A673 (cell line): ENCODE data around the gene ARL9. TPM values are rescaled to one million over a fixed set of nuclear protein-coding genes. Genes with fewer than 3 reads are reported as not detected.

Experiments
- BruUV-seq: library from RNA; stranded (reverse); fragments of 400-500 nt; replicated peaks from 2 replicates; lab custom pipeline; 2021; lab: Mats Ljungman, UMichigan
- CTCF ChIA-PET: fragments of 300-600 bp; sonication (Branson Sonifier 250); formaldehyde crosslinking; loops from one replicate; lab custom pipeline; 2022; ENCODE audit warnings: antibody characterized with exemption; lab: Charles Lee
- POLR2A ChIA-PET: fragments of 300-600 bp; sonication (Branson Sonifier 250); formaldehyde crosslinking; loops from one replicate; lab custom pipeline; 2022; ENCODE audit warnings: antibody characterized with exemption; ENCODE audit not compliant: low non-redundant PET; lab: Charles Lee
- DNase-seq: peaks from one replicate; pipeline ENCODE4 v3.0.0-alpha.2; 2015; ENCODE audit warnings: low spot score
- H3K27ac ChIP-seq: fragments of 200-600 bp; sonication (generic); 2 replicates; pipeline ENCODE4 v1.5.1; 2016; ENCODE audit warnings: mixed run types, low read depth, mild to moderate bottlenecking, mixed read lengths, antibody characterized with exemption, low read length; ENCODE audit not compliant: poor library complexity, severe bottlenecking
- H3K27me3 ChIP-seq: fragments of 200-600 bp; sonication (generic); replicated peaks from 2 replicates; pipeline ENCODE4 v1.6.1; 2017; ENCODE audit warnings: mixed run types, low read depth, mild to moderate bottlenecking, mixed read lengths, antibody characterized with exemption, low read length; ENCODE audit not compliant: insufficient read depth, poor library complexity
- H3K36me3 ChIP-seq: fragments of 200-600 bp; sonication (generic); 2 replicates; pipeline ENCODE4 v1.6.1; 2016; ENCODE audit warnings: mixed run types, mild to moderate bottlenecking, mixed read lengths, antibody characterized with exemption, low read length; ENCODE audit not compliant: insufficient read depth, poor library complexity, severe bottlenecking
- H3K4me1 ChIP-seq: fragments of 200-600 bp; sonication (generic); 2 replicates; pipeline ENCODE4 v1.6.1; 2017; ENCODE audit warnings: mixed run types, mild to moderate bottlenecking, mixed read lengths, antibody characterized with exemption, low read length; ENCODE audit not compliant: insufficient read depth, poor library complexity, severe bottlenecking
- H3K4me3 ChIP-seq: fragments of 200-600 bp; sonication (generic); 2 replicates; pipeline ENCODE4 v1.5.1; 2016; ENCODE audit warnings: low read depth, mixed run types, mild to moderate bottlenecking, mixed read lengths, low read length; ENCODE audit not compliant: poor library complexity, severe bottlenecking
- H3K9me3 ChIP-seq: fragments of 200-600 bp; sonication (generic); 2 replicates; pipeline ENCODE4 v1.6.1; 2016; ENCODE audit warnings: mixed run types, low read depth, mild to moderate bottlenecking, mixed read lengths, antibody characterized with exemption, low read length; ENCODE audit not compliant: poor library complexity, severe bottlenecking
- EZH2 ChIP-seq: fragments of 200-600 bp; sonication (generic); IDR thresholded peaks from 2 replicates; pipeline ENCODE4 v1.6.1; 2017; ENCODE audit warnings: borderline replicate concordance, low read depth, mild to moderate bottlenecking, mixed read lengths, antibody characterized with exemption, low read length; ENCODE audit not compliant: poor library complexity, severe bottlenecking
- intact Hi-C: fragments of 100-400 bp; cut with micrococcal nuclease; formaldehyde crosslinking; loops from one replicate; pipeline ENCODE4 v1.10.0; 2022; ENCODE audit not compliant: unreplicated experiment
- total RNA-seq: library from RNA; stranded (reverse); gene quantifications from 2 replicates; pipeline ENCODE4 v1.2.3, GENCODE V29; 2021
- TF ChIP-seq, protein P1 (sequence below): fragments of 300-800, 200-600 bp; sonication (generic); conservative IDR thresholded peaks from 2 replicates; pipeline ENCODE4 v1.5.1; 2017; ENCODE audit warnings: low read depth, mild to moderate bottlenecking, antibody characterized with exemption, low read length, moderate library complexity, mixed read lengths

The ARL9 gene
- total RNA-seq, 1 experiment from 2014 or later, result 0.24 TPM

DNA sequence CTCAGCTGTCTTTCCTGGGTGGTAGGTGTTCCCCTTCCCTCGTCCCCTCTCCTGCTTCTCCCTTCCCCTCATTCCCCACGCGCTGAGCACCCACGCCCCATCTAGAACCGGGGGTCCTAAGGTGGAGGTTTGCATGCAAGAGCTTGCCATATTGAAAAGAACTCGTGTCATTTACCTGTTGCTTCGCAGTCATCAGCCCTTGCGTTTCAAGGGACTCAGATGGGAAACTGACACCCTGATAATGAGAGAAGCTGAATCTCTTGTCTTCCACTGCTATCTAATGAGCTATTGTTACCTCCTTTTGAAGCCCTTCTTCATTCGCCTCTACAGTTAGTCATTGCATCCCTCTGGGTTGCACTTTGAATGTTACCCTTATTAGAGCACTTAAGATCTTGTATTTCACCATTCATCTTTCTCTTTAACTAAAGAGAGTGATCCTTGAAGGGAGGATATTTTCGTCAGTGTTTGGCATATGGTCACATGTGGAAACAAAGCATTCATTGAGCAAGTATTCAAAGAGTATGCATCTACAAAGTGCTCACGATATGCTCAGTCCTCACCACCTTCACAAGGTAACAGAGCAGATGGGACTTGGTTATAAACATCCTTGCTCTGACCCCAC, 25.7 kb downstream of the ARL9 start:
- ChIA-PET CTCF (no interaction called here), POLR2A (no interaction called here)
- H3K27ac ChIP-seq, result no peak overlapping the region
- H3K4me3 ChIP-seq, result peak overlapping the region; percentile 46
- intact Hi-C loops, result no loop called here
- no peaks in the 10 kb centered on the region for H3K36me3 ChIP-seq
- H3K27me3 ChIP-seq, result no peaks in the 10 kb centered on the region
- BruUV-seq, result no TSS peak
- TF ChIP-seq EZH2, result no peak
- TF ChIP-seq, protein P1, sequence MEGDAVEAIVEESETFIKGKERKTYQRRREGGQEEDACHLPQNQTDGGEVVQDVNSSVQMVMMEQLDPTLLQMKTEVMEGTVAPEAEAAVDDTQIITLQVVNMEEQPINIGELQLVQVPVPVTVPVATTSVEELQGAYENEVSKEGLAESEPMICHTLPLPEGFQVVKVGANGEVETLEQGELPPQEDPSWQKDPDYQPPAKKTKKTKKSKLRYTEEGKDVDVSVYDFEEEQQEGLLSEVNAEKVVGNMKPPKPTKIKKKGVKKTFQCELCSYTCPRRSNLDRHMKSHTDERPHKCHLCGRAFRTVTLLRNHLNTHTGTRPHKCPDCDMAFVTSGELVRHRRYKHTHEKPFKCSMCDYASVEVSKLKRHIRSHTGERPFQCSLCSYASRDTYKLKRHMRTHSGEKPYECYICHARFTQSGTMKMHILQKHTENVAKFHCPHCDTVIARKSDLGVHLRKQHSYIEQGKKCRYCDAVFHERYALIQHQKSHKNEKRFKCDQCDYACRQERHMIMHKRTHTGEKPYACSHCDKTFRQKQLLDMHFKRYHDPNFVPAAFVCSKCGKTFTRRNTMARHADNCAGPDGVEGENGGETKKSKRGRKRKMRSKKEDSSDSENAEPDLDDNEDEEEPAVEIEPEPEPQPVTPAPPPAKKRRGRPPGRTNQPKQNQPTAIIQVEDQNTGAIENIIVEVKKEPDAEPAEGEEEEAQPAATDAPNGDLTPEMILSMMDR, result no peak
- H3K9me3 ChIP-seq, result no peaks in the 10 kb centered on the region
- H3K4me1 ChIP-seq, result no peaks in the 10 kb centered on the region
- no peak for DNase-seq

DNA sequence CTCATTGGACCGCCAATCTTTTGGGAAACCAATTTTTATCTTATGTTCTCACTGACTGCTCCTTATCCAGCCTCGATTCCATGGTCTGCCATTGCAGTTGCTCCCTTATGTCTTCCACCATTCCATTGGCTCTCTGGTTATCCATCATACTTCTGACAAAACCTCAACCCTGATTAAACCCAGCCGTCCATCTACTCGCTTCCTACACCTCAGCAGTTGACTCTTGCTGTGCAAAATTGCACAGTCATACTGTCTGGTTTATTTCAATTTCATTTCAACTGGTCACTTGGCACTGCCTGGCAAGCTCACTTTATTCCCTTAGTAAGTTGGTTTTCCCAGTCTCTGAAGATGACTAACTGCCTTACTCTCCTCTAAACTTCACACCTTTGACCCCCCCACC, 26.2 kb downstream of the ARL9 start:
- CTCF ChIA-PET, result no interaction called here

DNA sequence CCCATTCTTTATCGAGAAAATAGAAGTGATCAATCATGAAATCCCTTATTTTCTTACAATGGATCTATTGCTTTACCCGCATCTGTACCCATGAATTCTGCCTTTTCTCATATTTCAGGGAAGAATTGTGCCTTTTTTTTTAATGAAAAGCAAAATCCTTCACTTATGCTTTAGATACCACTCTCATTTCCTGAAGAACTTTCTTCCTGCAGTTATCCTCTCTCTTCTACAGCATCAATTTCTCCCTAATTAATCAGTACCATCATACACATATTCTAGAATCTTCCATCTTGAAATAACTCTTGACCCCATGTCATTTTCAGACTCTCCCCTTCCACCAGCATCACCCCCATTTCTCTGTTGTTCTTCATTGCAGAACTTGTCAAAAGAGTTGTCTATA, 26.6 kb downstream of the ARL9 start:
- H3K4me1 ChIP-seq, result no peaks in the 10 kb centered on the region
- CTCF ChIA-PET, result no interaction called here
- POLR2A ChIA-PET, result no interaction called here
- no peaks in the 10 kb centered on the region for H3K27me3 ChIP-seq
- H3K36me3 ChIP-seq, result no peaks in the 10 kb centered on the region
- BruUV-seq, result no TSS peak
- no peak for TF ChIP-seq EZH2
- TF ChIP-seq, protein P1, result no peak
- intact Hi-C loops, result no loop called here
- no peak overlapping the region for H3K27ac ChIP-seq
- H3K4me3 ChIP-seq, result no peak overlapping the region
- no peak for DNase-seq
- H3K9me3 ChIP-seq, result no peaks in the 10 kb centered on the region

More for the DNA sequence above, 26.2 kb downstream of the ARL9 start:
- no peak for TF ChIP-seq EZH2
- TF ChIP-seq, protein P1, result no peak
- Histone ChIP-seq H3K9me3 (no peaks in the 10 kb centered on the region), H3K27ac (no peak overlapping the region), H3K27me3 (no peaks in the 10 kb centered on the region), H3K36me3 (no peaks in the 10 kb centered on the region), H3K4me1 (no peaks in the 10 kb centered on the region), H3K4me3 (no peak overlapping the region)
- POLR2A ChIA-PET, result no interaction called here
- intact Hi-C loops, result no loop called here
- DNase-seq, result no peak
- TSS peak; percentile 24 for BruUV-seq
